GM19455 (cell line): ENCODE results near the gene TCEAL7.
"Not testable (repeated sequence)": the region's sequence is repeated elsewhere in the genome, so short reads cannot be mapped to it uniquely, and the experiment has no call there.

Experiments
- ATAC-seq: cut with Tn5 transposase; IDR thresholded peaks from one replicate; pipeline ENCODE4 v1.9.1; 2021; ENCODE audit not compliant: unreplicated experiment

The TCEAL7 gene, protein sequence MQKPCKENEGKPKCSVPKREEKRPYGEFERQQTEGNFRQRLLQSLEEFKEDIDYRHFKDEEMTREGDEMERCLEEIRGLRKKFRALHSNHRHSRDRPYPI

GRCh38 chrX:103329991-103330390, at the start of gene TCEAL7:
Gene TCEAL7 (plus strand): TSS chrX:103330239. CDS start chrX:103331404, 1,165 bp downstream.
- no peak for ATAC-seq

- ATAC-seq: no peak
Measured at GRCh38 chrX:103293118-103293517, 36.9 kb upstream of the TCEAL7 start.

- no peak for ATAC-seq
Measured at GRCh38 chrX:103304705-103305104, 25.3 kb upstream of the TCEAL7 start.

- not testable (repeated sequence) for ATAC-seq
Measured at GRCh38 chrX:103305666-103306065, 24.4 kb upstream of the TCEAL7 start.

GRCh38 chrX:103309860-103310554, 20.0 kb upstream of the TCEAL7 start:
- ATAC-seq: peak; percentile 12

DNA sequence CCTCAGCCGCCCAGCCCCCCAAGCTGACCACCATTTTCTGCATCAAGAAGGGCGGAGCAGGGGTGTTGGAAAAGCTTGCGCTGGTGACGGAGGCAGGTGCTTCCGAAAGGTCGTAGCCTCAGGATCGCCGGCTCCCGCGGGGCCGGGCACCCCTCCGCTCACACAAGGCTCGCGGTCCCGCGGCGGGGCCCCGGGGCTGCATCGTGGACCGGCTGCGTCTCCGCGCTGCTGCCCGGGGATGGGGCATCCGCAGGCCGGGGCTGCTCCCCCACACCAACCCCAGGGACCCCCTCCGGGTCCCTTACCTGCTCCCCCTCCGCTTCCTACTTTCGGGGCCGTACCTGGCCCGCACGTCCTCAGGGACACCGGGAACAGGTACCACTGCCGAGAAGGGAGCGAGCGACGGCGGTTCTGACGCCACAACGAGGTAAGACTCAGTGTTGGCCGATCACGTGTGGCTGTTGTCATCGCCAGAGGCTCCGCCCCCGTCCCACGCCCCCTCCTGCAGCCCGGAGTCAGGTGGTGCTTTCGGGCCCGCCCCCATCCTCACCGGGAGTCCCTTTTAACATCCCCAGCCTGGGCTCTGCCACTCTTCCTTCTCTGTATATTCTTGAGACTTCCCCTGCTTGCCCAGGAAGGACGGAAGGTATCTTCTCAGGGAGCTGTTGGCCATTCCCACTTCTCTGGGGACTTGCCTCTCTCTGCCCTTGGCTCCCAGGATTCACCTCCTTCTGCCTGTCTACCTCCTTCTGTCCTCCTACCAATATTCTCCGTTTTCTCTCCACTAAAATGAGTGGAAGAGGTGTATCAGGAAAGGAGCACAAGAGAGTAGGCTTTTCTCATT, 19.3 kb upstream of the TCEAL7 start, which contains the start of gene BEX2:
TSS of gene BEX2 (minus strand) at position 436 of the 844 bp plus-strand sequence. CDS start 1,014 bp downstream, outside the sequence.
- peak; percentile 100 for ATAC-seq

DNA sequence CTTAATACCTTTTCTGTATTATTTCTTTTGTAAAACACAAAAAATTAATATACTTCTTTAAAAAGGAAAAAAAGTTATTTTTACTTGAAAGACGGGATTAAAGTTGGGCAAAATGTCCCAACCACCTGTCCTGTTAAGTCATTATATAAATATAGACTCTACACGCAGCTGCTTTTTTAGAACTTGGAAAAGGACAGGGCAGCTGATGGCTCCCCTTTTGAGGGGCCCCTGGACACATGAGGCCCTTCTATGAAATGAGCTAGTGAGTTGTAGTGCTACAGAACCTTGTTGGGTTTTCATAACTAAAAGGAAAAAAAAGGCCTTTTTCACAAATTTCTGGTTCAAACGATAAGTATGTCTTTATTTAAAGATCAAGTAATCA, 18.6 kb upstream of the TCEAL7 start:
- ATAC-seq: no peak

GRCh38 chrX:103330681-103331288, 746 bp downstream of the TCEAL7 start:
- no peak for ATAC-seq

DNA sequence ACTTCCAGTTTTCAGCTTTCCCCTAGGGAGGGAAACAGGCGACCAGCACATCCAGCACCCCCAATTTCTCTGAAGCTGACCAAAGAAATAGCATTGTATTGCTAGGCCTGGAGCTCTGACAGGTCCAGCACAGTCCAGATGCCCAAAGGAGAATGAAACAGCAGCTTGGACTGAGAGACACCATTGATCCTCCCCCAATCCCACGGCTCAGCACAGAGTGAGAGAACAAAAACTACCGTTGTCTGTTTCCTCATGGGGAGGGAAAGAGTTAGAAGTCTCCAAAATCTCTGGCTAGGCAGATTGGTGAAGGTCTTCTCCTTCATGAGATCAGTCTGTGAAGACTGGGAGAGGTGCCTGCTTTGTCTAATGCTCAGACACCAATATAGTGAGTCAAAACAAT, 8.6 kb downstream of the TCEAL7 start:
- no peak for ATAC-seq

DNA sequence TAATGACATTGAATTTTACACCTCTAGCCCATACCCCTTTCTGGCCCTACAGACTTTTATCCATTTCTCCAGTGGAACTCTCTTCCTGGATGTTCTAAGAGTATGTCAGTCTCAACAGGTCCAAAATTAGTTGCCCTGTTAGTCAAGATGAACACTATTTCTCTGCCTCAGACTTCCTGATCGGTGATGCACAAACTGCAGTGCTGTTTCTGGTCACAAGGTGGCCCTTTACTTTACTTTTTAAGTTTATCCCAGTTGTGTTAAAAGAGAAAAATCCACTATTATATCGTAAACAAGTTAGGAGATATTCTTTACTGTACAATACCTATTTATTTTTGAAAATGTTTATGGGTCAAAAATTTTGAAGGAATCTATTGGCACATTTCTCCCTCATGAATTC, 13.1 kb downstream of the TCEAL7 start:
- ATAC-seq: no peak

DNA sequence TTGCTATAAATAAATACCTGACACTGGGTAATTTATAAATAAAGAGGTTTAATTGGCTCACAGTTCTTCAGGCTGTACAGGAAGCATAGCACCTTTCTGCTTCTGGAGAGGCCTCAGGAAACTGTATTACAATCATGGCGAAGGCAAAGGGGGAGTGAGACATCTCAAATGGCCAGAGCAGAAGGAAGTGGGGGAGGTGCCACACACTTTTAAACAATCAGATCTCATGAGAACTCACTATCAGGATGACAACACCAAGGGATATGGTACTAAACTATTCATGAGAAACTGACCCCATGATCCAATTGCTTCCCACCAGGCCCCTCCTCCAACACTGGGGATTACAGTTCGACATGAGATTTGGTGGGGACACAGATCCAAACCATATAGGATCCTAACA, 14.6 kb downstream of the TCEAL7 start:
- no peak for ATAC-seq

DNA sequence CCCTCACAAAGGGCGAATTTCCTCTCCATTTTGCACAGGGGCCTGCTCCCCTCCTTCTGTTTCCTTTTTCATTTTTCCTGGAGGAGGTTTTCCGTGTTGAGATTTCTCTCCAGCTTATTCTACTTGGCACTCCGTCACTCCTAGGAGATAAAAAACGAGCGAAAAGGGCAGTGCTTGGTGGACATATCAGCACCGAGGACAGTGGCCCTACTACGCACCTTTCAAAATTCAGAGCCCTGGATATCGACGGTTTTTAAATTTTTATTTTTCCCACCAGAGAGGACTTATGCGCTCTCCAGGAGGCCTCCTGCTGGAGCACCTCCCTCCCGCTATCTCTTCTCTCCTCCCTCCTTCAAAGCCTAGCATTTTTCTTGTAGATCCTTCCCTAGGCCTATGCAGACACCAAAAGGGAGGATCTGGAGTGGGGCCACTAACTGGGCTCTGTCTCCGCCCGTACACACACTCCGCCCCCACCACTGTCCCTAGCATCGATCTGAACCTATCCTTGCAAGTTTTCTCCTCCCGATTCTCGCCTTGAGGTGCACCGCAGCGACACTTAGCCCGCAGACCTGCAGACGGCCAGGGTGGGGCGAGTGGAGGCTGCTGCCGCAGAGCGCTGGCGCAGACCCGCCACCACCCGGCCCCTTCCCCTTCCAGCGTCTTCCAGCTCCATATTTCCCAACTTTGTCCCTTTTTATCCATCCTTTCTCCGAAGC, 17.8 kb downstream of the TCEAL7 start:
- ATAC-seq: no peak

DNA sequence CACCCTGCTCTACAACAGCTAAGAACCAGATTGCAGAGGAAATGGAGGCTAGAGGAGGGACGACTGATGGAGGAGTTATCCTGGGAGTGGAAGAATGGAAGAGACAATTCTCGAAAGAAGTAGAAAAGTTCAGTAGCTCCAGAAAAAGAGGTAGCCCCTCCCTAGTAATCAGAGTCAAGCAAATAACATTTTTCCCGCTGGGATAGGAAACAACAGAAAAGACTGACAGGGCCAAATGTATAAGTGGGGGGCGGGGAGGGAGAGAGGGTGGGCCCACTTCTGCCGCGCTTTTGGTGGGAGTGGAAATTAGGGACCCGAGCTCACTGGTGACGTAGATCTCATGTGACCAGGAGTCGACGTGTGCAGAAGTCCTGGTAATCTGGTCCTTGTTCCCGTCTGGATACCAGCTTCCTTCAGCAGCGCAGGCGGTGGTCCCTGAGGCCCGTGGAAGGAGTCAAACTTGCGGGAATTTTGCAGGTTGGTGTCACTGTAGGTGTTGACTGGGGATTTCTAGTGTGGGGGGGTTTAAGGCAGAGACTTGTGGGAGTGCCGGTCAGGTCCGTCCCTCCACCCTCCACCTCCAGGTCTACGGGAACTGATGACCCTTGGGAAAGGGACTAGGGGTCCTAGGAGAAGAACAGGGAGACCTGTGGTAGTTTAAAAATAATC, 26.2 kb downstream of the TCEAL7 start, which contains the start of gene TCEAL9:
TSS of gene TCEAL9 (plus strand) at position 377 of the 669 bp plus-strand sequence. CDS start 1,179 bp downstream, outside the sequence.
- no peak for ATAC-seq

DNA sequence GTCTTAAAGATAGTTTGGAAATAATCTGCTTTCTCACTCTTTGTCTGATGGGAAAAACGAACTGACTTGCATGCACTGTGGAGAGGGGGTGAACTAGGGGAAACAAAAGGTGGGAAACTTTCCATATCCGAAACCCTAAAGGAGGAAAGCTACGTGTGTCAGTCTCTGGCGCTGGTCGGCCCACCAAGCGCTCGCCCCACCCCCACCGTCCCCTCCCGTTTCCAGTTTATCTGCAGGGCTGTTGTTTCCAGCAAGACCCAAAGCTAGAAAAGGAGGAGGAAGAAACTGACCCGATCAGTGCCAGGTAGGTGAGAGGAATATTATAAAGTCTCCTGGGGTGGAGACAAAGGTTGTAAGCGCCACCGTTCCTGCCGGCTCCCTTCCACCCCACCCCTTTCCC, 26.8 kb downstream of the TCEAL7 start:
- no peak for ATAC-seq

DNA sequence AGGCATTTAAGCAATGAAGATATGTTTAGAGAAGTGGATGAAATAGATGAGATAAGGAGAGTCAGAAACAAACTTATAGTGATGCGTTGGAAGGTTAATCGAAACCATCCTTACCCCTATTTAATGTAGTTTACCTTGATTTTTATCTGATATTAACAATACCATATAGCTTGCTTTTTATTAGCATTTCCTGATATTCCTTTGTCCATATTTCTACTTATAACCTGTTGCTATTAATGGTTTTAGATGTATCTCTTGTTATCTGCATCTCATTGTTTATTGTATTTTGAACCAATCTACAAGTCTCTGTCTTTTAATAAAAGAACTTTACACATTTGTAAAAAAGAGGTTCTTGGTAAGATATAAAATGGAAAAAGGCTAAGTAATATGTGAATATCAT, 27.8 kb downstream of the TCEAL7 start:
- ATAC-seq: no peak

DNA sequence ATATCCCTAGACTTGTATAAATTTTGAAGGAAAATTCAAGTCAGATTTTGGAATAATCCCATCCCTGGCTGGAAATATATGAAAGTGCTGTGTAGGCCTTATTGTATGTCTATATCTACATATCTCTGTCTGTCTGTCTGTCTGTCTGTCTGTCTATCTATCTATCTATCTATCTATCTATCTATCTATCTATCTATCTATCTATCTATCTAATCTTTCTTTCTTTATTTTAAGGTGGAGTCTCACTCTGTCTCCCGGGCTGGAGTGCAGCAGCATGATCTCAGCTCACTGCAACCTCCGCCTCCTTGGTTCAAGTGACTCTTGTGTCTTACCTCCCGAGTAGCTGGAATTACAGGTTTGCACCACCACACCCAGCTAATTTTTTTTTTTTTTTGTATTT, 29.6 kb downstream of the TCEAL7 start:
- not testable (repeated sequence) for ATAC-seq

GRCh38 chrX:103360092-103360491, 30.1 kb downstream of the TCEAL7 start:
- ATAC-seq: no peak

- ATAC-seq: no peak
Measured at GRCh38 chrX:103360916-103361315, 30.9 kb downstream of the TCEAL7 start.

DNA sequence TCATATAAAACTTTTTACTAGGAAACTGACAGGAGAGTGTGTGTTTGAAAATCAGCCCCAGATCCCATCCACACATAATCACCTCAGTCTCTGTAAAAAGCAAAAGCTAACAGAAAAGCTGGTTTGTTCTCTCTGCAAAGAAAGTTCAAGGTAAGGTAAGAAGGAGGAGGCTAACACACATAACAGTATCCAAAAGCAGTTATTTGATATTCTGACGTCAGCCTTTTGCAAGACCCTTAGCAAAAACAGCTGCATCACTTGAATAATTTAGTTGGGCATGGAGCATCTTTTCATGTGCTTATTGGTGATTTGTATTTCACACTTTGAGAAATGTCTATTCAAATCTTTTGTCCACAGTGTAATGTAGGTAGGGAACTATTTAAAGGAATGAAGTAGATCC, 31.8 kb downstream of the TCEAL7 start:
- ATAC-seq: no peak

- no peak for ATAC-seq
Measured at GRCh38 chrX:103362474-103362873, 32.4 kb downstream of the TCEAL7 start.
